Medulla oblongata (tissue), 1 donor: ENCODE measurements around the gene HES4.
"Not testable (repeated sequence)": the region's sequence is repeated elsewhere in the genome, so short reads cannot be mapped to it uniquely, and the experiment has no call there.

Experiments
- DNase-seq: peaks from one replicate; pipeline ENCODE4 v3.0.0-alpha.2; 2015; ENCODE audit errors: extremely low spot score

The HES4 gene

DNA sequence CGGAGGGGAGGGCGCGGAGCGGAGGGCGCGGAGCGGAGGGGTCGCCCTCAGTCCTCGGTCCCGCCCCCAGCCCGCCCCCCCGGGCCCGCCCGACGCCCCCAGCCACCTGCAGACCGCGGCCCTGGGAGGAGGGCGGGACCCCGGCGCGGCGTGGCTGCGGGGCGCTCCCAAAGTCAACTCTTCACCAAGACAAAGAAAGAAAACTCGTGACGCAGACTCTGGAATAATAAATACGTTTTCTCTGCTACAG lies 1.2 kb downstream of the HES4 start:
- DNase-seq, result no peak

GRCh38 chr1:997993-998744 lies 1.7 kb downstream of the HES4 start:
- DNase-seq, result no peak

GRCh38 chr1:997713-997992 lies 2.2 kb downstream of the HES4 start:
- DNase-seq, result no peak

DNA sequence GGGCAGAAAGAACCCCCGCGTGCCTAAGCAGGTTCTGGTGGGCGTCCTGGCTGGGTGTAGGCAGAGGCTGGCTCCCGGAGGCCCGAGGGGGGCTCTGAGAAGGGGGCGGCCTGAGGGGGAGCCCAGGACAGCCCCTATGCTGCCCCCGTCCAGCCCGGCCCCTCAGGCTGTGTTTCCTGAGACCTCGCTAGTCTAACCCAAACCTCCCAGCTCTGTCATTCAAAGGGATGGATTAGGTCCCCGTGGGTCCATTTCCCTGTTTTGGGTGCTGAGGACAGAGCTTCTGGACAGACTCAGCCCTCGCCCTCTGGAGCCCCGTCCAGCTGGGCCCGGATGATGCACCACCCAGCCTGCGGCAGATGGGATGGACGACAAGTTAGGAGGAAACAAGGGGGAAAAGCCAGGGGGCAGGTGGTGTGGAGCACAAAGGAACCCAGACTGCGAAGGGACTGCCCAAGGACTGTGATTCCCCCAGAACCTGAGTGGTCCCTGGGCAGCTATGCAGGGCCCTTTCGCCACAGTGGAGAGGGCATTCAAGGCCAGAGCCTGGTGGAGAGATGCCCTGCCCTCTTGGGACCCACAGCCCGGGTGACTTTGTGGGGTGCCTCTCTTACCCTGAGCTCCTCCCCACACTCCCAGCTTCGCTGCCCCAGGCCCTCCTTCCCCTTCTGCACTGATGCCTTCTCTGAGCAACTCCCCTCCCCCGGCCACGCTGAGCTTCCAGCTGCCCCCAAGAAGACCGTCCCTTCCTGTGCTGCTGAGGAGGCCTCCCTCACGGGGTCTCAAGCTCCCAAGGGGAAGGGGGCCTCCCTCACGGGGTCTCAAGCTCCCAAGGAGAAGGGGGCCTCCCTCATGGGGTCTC lies 2.8 kb downstream of the HES4 start:
- no peak for DNase-seq

GRCh38 chr1:995665-996633 lies 3.9 kb downstream of the HES4 start:
- no peak for DNase-seq

DNA sequence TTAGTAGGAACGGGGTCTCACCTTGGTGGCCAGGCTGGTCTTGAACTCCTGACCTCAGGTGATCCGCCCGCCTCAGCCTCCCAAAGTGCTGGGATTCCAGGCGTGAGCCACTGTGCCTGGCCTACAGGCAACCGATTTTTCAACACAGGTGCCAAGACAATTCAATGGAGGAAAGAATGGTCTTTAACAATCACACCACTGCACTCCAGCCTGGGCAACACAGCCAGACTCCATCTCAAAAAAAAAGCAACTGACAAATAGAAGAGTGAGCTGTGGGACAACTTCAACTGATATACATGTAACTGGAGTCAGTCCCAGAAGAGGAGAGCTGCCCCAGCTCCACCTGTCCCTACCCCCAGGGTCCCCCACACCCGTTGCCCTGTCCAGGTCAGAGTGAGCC lies 5.4 kb downstream of the HES4 start:
- not testable (repeated sequence) for DNase-seq

GRCh38 chr1:993379-993995 lies 6.4 kb downstream of the HES4 start:
- no peak for DNase-seq

- no peak for DNase-seq
These were observed 7.5 kb downstream of the HES4 start for GRCh38 chr1:992362-992761.

GRCh38 chr1:991895-992294 lies 8.0 kb downstream of the HES4 start:
- DNase-seq, result no peak

DNA sequence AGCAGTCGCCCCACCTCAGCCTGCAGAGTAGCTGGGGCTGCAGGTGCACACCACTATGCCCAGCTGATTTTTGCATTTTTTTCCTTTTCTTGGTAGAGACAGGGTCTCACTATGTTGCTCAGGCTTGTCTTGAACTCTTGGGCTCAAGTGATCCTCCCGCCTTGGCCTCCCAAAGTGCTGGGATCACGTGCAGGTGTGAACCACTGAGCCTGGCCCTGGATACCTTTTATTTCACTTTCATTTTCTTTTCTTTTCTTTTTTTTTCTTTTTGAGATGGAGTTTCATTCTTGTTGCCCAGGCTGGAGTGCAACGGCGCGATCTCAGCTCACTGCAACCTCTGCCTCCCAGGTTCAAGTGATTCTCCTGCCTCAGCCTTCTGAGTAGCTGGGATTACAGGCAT lies 8.6 kb downstream of the HES4 start:
- DNase-seq, result not testable (repeated sequence)

GRCh38 chr1:988061-988460 lies 11.8 kb downstream of the HES4 start:
- DNase-seq, result not testable (repeated sequence)

GRCh38 chr1:985126-985525 lies 14.8 kb downstream of the HES4 start:
- no peak for DNase-seq

GRCh38 chr1:984476-984814 lies 15.5 kb downstream of the HES4 start:
- DNase-seq, result no peak

GRCh38 chr1:983798-984475 lies 16.0 kb downstream of the HES4 start:
- DNase-seq, result no peak

- DNase-seq, result no peak
These were observed 17.0 kb downstream of the HES4 start for GRCh38 chr1:982765-983436.

- no peak for DNase-seq
These were observed 17.8 kb downstream of the HES4 start, which contains the start of gene PERM1 for GRCh38 chr1:981955-982558. PERM1 (minus strand) TSS chr1:982093; CDS start chr1:981029, 1,064 bp downstream.

- no peak for DNase-seq
These were observed 18.4 kb downstream of the HES4 start for GRCh38 chr1:981491-981954.

DNA sequence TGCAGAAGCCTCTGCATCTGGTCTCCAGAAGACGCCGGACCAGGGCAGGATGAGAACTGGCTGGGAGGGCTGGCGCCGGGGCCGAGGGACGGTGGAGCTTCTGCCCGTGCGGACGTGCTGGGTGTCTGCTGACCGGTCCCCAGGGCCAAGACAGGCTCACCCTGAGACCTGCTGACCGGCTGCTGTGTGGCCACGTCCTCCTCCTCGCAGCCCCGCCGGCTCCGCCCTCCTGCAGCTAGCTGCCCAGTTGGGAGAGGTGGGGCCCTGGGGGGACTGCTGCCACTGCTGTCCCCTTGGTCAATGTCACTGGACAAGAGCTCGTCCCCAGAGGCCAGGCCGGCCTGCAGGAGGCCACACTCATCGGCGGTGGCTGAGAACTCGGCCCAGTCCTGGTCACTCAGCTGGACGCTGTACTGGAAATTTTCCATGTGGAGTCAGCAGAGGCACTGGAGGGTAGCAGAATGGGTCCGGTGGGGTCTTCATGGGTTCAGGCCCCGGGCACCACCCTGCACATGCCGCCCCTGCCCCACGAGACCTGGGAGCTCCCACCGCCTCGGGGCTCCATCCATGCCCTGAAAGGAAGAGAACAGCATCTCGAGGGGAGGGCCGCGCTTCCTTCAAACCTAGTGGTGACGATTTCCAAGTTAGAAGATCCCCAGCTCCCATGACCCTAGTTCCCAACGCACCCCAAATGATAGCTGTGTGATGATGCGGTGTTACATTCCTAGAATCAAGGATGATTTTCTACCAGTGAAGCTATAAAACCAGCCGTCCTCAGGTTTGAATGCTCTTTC lies 19.1 kb downstream of the HES4 start:
- no peak for DNase-seq

DNA sequence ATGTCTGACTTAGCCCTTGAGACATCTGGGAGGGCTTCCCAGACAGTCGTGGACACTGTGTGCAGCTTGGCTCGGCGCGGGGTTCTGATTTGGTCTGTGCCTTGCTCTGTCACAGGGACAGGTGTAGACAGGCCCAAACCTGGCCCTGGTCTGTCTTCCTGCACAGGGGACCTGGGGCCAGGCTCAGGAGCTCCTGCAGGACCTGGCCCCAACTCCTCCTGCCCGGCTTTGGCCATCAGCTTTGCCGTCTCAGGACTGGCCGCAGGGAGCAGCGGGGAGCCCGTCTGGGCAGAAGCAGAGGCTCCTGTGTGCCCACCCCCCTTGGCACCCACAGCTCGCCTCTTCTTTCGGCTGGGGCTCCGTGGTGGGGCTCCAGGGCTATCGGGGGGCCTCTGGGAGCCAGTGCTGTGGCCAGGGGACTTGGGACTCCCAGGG lies 19.7 kb downstream of the HES4 start:
- no peak for DNase-seq

DNA sequence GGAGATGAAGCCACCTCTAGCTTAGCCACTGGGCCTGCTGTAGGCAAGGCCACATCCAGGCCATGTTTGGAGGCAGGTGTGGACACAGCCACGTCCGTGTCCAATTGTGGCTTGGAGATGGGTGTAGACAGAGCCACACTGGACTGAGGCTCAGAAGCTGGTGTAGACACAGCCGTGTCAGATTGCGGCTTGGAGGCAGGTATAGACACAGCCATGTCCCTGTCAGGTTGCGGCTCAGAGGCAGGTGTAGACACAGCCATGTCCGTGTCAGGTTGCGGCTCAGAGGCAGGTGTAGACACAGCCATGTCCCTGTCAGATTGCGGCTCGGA lies 20.2 kb downstream of the HES4 start:
- DNase-seq, result no peak
